H9 (cell line): Measurements from ENCODE around the gene RBL1. TPM values are rescaled to one million over a fixed set of nuclear protein-coding genes. Genes with fewer than 3 reads are reported as not detected.
A peak's percentile ranks its signal among the peaks of the same experiment; 100 is the strongest.

Experiments
- DNase-seq: peaks from one replicate; pipeline ENCODE4 v3.0.0-alpha.2; 2017
- H2AFZ ChIP-seq: one replicate; pipeline ENCODE4 v1.6.1; 2013; ENCODE audit warnings: mild to moderate bottlenecking, low read length, control low read depth, moderate library complexity
- H2AK5ac ChIP-seq: 2 replicates; pipeline ENCODE4 v1.6.1; 2013; ENCODE audit warnings: low read length, control low read depth, mixed read lengths; ENCODE audit not compliant: insufficient read length
- H2BK120ac ChIP-seq: one replicate; pipeline ENCODE4 v1.6.1; 2013; ENCODE audit warnings: low read depth, mild to moderate bottlenecking, low read length, control low read depth, inconsistent platforms; ENCODE audit not compliant: poor library complexity, severe bottlenecking
- H2BK12ac ChIP-seq: 2 replicates; pipeline ENCODE4 v1.6.1; 2013; ENCODE audit warnings: low read length, control low read depth, mixed read lengths, low read depth; ENCODE audit not compliant: insufficient read length
- H2BK15ac ChIP-seq: 2 replicates; pipeline ENCODE4 v1.6.1; 2013; ENCODE audit warnings: low read depth, low read length, control low read depth
- H2BK20ac ChIP-seq: one replicate; pipeline ENCODE4 v1.6.1; 2013; ENCODE audit warnings: low read depth, mild to moderate bottlenecking, low read length, control low read depth, inconsistent platforms; ENCODE audit not compliant: poor library complexity, severe bottlenecking
- H2BK5ac ChIP-seq: 2 replicates; pipeline ENCODE4 v1.6.1; 2013; ENCODE audit warnings: low read length, control low read depth, mixed read lengths; ENCODE audit not compliant: insufficient read length
- H3K14ac ChIP-seq: 2 replicates; pipeline ENCODE4 v1.6.1; 2013; ENCODE audit warnings: low read length, control low read depth; ENCODE audit not compliant: insufficient read depth
- H3K18ac ChIP-seq: 2 replicates; pipeline ENCODE4 v1.6.1; 2013; ENCODE audit warnings: low read depth, mild to moderate bottlenecking, mixed read lengths, low read length, control low read depth; ENCODE audit not compliant: insufficient read length
- H3K23ac ChIP-seq: 2 replicates; pipeline ENCODE4 v1.6.1; 2013; ENCODE audit warnings: low read length, control low read depth, mixed read lengths, low read depth; ENCODE audit not compliant: insufficient read length
- H3K23me2 ChIP-seq: 2 replicates; pipeline ENCODE4 v1.6.1; 2013; ENCODE audit warnings: low read depth, mild to moderate bottlenecking, mixed read lengths, low read length, control low read depth; ENCODE audit not compliant: insufficient read length, poor library complexity, severe bottlenecking
- H3K27ac ChIP-seq: 2 replicates; pipeline ENCODE4 v1.5.1; 2013; ENCODE audit warnings: low read length, control low read depth, mixed read lengths, low read depth; ENCODE audit not compliant: insufficient read length
- H3K27me3 ChIP-seq: 2 replicates; pipeline ENCODE4 v1.6.1; 2013; ENCODE audit warnings: low read length, control low read depth, inconsistent platforms; ENCODE audit not compliant: insufficient read depth
- H3K4ac ChIP-seq: 2 replicates; pipeline ENCODE4 v1.6.1; 2013; ENCODE audit warnings: low read depth, mild to moderate bottlenecking, control low read depth, inconsistent platforms, low read length, moderate library complexity
- H3K4me1 ChIP-seq: 2 replicates; pipeline ENCODE4 v1.6.1; 2013; ENCODE audit warnings: low read length, control low read depth, inconsistent platforms; ENCODE audit not compliant: insufficient read depth
- H3K4me2 ChIP-seq: 2 replicates; pipeline ENCODE4 v1.6.1; 2013; ENCODE audit warnings: low read length, control low read depth, mixed read lengths; ENCODE audit not compliant: insufficient read length, insufficient read depth
- H3K56ac ChIP-seq: 2 replicates; pipeline ENCODE4 v1.6.1; 2013; ENCODE audit warnings: low read depth, mild to moderate bottlenecking, mixed read lengths, low read length, control low read depth; ENCODE audit not compliant: insufficient read length
- H3K79me1 ChIP-seq: 2 replicates; pipeline ENCODE4 v1.6.1; 2013; ENCODE audit warnings: low read depth, mild to moderate bottlenecking, moderate library complexity, low read length, control low read depth, inconsistent platforms; ENCODE audit not compliant: insufficient read depth, poor library complexity, severe bottlenecking
- H3K79me2 ChIP-seq: 2 replicates; pipeline ENCODE4 v1.6.1; 2013; ENCODE audit warnings: low read length, control low read depth, inconsistent platforms; ENCODE audit not compliant: insufficient read depth
- H3K9ac ChIP-seq: 2 replicates; pipeline ENCODE4 v1.6.1; 2013; ENCODE audit warnings: low read length, control low read depth, mixed read lengths; ENCODE audit not compliant: insufficient read length; ENCODE audit errors: extremely low read depth
- H3K9me3 ChIP-seq: one replicate; pipeline ENCODE4 v1.6.1; 2013; ENCODE audit warnings: low read depth, low read length, inconsistent platforms; ENCODE audit not compliant: control insufficient read depth
- H3T11ph ChIP-seq: one replicate; pipeline ENCODE4 v1.6.1; 2013; ENCODE audit warnings: mild to moderate bottlenecking, low read length, control low read depth, inconsistent platforms
- H4K20me1 ChIP-seq: one replicate; pipeline ENCODE4 v1.6.1; 2013; ENCODE audit not compliant: control insufficient read depth, insufficient read length, insufficient read depth
- H4K5ac ChIP-seq: 2 replicates; pipeline ENCODE4 v1.6.1; 2013; ENCODE audit warnings: low read depth, mild to moderate bottlenecking, mixed read lengths, low read length, control low read depth; ENCODE audit not compliant: insufficient read length
- H4K8ac ChIP-seq: replicated peaks from 2 replicates; pipeline ENCODE4 v1.6.1; 2013; ENCODE audit warnings: low read length, control low read depth, mixed read lengths, low read depth; ENCODE audit not compliant: insufficient read length
- H4K91ac ChIP-seq: 2 replicates; pipeline ENCODE4 v1.6.1; 2013; ENCODE audit warnings: low read depth, mild to moderate bottlenecking, moderate library complexity, mixed read lengths, low read length, control low read depth; ENCODE audit not compliant: insufficient read length
- H3K27ac Mint-ChIP-seq, 3 experiments: 2 replicates in 2 of 3; 3 replicates in 1 of 3; pipeline ENCODE4 v1.8.0; 2020 to 2021; ENCODE audit warnings: mixed read lengths in 3 of 3, mild to moderate bottlenecking in 1 of 3, moderate library complexity in 1 of 3
- H3K27me3 Mint-ChIP-seq: 2 replicates; pipeline ENCODE4 v1.8.0; 2021; ENCODE audit warnings: low read depth, mild to moderate bottlenecking, moderate library complexity, mixed read lengths
- H3K36me3 Mint-ChIP-seq, 3 experiments: 2 replicates in 2 of 3; 3 replicates in 1 of 3; pipeline ENCODE4 v1.8.0; 2020 to 2021; ENCODE audit warnings: low read depth in 3 of 3, mixed read lengths in 3 of 3; ENCODE audit not compliant: insufficient read depth in 1 of 3
- H3K4me1 Mint-ChIP-seq, 2 experiments: 2 replicates each; pipeline ENCODE4 v1.8.0; 2020; ENCODE audit warnings: mixed read lengths in 2 of 2
- H3K4me3 Mint-ChIP-seq, 2 experiments: 2 replicates in 1 of 2; 3 replicates in 1 of 2; pipeline ENCODE4 v1.8.0; 2020 to 2021; ENCODE audit warnings: mild to moderate bottlenecking in 2 of 2, mixed read lengths in 2 of 2, moderate library complexity in 1 of 2
- H3K9me3 Mint-ChIP-seq, 2 experiments: 2 replicates in 1 of 2; 3 replicates in 1 of 2; pipeline ENCODE4 v1.8.0; 2020; ENCODE audit warnings: mild to moderate bottlenecking in 2 of 2, mixed read lengths in 2 of 2, moderate library complexity in 1 of 2
- WGBS: extraction: QIAGEN DNeasy Blood & Tissue Kit; methylation state at CpG from one replicate; pipeline ENCODE4 v1.1.7; 2013; ENCODE audit warnings: missing lambda C conversion rate, low lambda C conversion rate, mixed read lengths; ENCODE audit not compliant: insufficient read length; ENCODE audit errors: extremely low coverage; 5-methylcytosine and 5-hydroxymethylcytosine counted together
- total RNA-seq: library from RNA; stranded (reverse); gene quantifications from 2 replicates; pipeline ENCODE4 v1.2.1, GENCODE V29; 2021
- TF ChIP-seq, protein P1 (sequence below): fragments of 200-600 bp; sonication (generic); conservative IDR thresholded peaks from 3 replicates; pipeline ENCODE4 v1.8.0; 2021; ENCODE audit warnings: antibody characterized with exemption, mild to moderate bottlenecking

The RBL1 gene
- total RNA-seq, 1 experiment from 2014 or later, result 14.1 TPM

DNA sequence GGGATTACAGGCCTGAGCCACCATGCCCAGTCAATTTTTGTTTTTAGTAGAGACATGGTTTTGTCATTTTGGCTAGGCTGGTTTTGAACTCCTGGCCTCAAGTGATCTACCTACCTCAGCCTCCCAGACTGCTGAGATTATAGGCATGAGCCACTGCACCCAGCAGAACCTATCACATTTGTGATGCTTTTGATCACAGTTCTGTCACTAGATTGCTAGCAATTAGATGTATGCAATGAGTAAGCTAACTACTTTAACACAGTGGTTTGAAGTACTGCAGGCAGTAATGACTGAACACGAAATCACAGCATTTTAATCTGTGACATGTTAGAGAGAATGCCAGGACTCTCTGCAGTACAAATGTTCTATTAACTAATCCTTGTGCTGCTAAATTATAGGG is 124.7 kb downstream of the RBL1 start:
- Histone ChIP-seq H2BK15ac (no peak overlapping the region), H3K23me2 (no peaks in the 10 kb centered on the region), H4K20me1 (no peaks in the 10 kb centered on the region), H4K8ac (no peak overlapping the region), H3K23ac (no peak overlapping the region), H3K4me1 (no peaks in the 10 kb centered on the region; the same call in 1 of the 2 replicates), H3K14ac (no peak overlapping the region), H2AK5ac (no peak overlapping the region), H2AFZ (no peak overlapping the region), H3K18ac (no peak overlapping the region), H2BK5ac (no peak overlapping the region), H3K9ac (no peak overlapping the region), H2BK120ac (no peak overlapping the region), H3K9me3 (no peaks in the 10 kb centered on the region), H3K27me3 (no peaks in the 10 kb centered on the region), H2BK20ac (no peak overlapping the region), H4K5ac (no peak overlapping the region), H3K27ac (no peak overlapping the region), H3T11ph (no peak overlapping the region), H3K4me2 (no peak overlapping the region), H3K79me2 (no peaks in the 10 kb centered on the region), H3K56ac (no peak overlapping the region), H3K4ac (no peak overlapping the region), H4K91ac (no peak overlapping the region), H2BK12ac (no peak overlapping the region), H3K79me1 (no peaks in the 10 kb centered on the region)
- peak overlapping the region in 1 of 3 experiments; percentile 54; a peak in 1 of 7 replicates for H3K27ac Mint-ChIP-seq
- H3K36me3 Mint-ChIP-seq, result peaks cover 2 to 7% (median 4%) of the 10 kb centered on the region in 3 experiments; a peak in 3 of 7 replicates
- no CpG with 5 or more reads among the region's 1 CpG for WGBS
- H3K27me3 Mint-ChIP-seq, result no peaks in the 10 kb centered on the region; the same call in 1 of the 2 replicates
- TF ChIP-seq, protein P1, sequence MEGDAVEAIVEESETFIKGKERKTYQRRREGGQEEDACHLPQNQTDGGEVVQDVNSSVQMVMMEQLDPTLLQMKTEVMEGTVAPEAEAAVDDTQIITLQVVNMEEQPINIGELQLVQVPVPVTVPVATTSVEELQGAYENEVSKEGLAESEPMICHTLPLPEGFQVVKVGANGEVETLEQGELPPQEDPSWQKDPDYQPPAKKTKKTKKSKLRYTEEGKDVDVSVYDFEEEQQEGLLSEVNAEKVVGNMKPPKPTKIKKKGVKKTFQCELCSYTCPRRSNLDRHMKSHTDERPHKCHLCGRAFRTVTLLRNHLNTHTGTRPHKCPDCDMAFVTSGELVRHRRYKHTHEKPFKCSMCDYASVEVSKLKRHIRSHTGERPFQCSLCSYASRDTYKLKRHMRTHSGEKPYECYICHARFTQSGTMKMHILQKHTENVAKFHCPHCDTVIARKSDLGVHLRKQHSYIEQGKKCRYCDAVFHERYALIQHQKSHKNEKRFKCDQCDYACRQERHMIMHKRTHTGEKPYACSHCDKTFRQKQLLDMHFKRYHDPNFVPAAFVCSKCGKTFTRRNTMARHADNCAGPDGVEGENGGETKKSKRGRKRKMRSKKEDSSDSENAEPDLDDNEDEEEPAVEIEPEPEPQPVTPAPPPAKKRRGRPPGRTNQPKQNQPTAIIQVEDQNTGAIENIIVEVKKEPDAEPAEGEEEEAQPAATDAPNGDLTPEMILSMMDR, result no peak
- peaks cover 20 to 21% of the 10 kb centered on the region in 2 experiments for H3K4me1 Mint-ChIP-seq
- H3K4me3 Mint-ChIP-seq, result no peak overlapping the region
- H3K9me3 Mint-ChIP-seq, result peaks cover 3 to 8% of the 10 kb centered on the region in 2 experiments; a peak in 3 of 5 replicates
- DNase-seq, result no peak
